HG02763 (cell line): ENCODE results near the gene PRG3.
A peak's percentile ranks its signal among the peaks of the same experiment; 100 is the strongest.

Source experiments
- ATAC-seq: cut with Tn5 transposase; IDR thresholded peaks from one replicate; pipeline ENCODE4 v1.9.1; 2021; ENCODE audit warnings: mild to moderate bottlenecking, moderate library complexity; ENCODE audit not compliant: unreplicated experiment

PRG3 gene, protein sequence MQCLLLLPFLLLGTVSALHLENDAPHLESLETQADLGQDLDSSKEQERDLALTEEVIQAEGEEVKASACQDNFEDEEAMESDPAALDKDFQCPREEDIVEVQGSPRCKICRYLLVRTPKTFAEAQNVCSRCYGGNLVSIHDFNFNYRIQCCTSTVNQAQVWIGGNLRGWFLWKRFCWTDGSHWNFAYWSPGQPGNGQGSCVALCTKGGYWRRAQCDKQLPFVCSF

DNA sequence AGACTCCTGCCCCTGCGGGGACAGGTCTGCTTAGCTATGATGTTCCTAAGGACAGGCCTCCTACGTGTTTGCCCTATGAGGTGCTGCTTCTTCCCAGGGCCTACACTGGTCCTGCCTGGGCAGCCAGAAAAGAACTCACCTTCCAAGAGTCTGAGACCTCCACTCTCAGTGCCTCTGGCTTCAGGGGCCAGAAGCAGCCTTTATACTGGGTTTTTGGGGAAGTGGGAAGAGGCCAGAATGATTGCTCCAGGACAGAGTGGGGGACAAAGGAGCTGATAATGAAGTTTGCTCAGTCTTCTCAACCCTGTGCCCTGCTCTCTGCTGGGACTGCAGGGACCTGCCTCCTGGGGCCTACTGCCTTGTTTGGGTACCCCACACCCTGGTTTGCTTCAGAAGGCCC is at the start of gene PRG3:
Gene PRG3 (minus strand): TSS at position 176 of the 400 bp plus-strand sequence. CDS start 442 bp downstream, outside the sequence.
- ATAC-seq = no peak

DNA sequence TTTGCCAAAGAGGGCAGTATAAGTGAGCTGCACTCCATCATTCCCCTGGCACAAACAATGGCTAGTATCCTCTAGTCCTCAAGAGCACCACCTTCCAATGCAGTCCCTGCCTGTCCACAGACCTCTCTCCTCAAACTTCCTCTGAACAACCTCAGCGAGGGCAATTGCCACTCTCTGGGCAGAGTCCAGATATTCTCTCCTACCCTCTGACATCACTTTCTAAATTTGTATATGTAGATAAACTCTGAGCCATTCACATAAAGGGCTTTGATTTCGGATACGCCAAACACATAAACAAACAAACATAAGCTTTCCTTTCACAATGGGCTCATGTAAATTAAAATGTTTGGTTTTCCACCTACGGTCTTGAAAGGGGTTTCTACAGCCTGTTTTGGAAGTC is 49.0 kb upstream of the PRG3 start:
- no peak for ATAC-seq

DNA sequence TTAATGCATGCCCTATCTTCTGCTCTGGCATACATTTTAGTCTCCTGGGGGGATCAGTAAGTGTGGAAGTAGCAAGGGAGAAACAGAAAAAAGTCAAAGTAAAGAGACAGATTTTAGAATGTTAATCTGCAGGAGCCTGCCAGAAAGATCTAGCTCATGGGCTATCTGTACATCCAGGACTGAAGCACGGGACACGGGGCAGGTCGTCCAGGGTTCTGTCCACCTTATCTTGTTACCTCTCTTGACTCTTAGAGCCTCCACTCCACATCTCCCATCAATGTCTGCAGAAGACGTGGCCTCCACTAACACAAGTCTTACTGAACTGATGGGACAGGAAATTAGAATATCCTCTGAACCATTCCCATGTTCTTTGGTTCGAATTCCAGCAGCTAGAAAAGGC is 47.7 kb upstream of the PRG3 start:
- ATAC-seq = no peak

DNA sequence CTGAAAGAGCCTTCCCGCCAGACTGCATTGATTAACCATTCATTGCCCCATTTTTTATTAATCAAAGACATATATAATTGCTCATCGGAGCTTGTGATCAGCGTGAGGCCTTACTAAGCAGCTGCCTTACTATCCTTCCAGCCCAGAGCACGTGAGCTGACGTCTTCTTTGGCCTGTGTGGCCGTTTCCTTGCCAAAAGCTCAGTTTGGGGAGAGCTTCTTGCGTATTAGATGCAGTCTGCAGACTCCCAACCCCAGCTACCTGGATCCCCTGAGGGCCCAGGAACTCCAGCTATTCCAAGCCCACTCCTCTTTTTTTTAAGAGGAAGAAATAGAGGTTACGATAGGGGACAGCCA is 46.8 kb upstream of the PRG3 start:
- ATAC-seq = no peak

DNA sequence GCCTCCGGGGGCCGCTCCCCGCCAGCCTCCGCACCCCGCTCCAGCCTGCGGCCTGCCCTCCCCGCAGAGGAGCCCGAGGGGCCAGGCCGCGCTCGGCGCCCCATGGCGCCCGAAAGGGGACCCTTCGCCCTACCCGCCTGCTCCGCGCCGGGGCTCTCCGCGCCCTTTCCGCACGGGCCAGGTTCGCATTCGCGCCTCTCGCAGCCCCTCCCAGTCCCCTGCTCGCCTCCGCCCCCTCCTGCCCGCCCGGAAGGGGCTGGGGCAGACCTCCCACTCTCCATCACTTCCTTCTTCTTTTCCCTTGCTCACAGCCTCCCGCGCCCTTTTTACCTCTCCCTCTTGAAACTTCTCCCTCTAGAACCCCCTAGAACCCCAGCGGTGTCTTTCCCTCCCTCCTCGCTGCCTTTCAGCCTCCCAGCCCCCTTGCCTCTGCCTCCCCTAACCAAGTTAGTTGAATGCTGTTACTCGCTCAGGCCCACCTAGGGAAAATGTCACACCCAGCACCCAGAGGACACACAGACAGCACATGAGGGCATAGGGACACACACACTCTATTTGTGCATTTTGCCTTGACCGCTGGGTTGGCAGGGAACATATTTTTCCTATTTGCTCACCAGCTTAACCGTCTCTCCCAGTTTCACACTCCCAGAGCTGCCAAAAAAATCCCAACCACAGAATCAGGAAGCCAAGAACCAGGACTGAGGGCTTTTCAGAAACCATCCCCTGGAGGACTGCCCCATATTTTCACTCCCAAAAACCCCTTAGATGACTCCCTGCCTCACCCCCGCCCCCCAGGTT is 46.2 kb upstream of the PRG3 start, which contains the start of gene SLC43A3:
Gene SLC43A3 (minus strand): TSS at position 193 of the 798 bp plus-strand sequence. CDS start 949 bp downstream, outside the sequence.
- peak; percentile 54 for ATAC-seq

DNA sequence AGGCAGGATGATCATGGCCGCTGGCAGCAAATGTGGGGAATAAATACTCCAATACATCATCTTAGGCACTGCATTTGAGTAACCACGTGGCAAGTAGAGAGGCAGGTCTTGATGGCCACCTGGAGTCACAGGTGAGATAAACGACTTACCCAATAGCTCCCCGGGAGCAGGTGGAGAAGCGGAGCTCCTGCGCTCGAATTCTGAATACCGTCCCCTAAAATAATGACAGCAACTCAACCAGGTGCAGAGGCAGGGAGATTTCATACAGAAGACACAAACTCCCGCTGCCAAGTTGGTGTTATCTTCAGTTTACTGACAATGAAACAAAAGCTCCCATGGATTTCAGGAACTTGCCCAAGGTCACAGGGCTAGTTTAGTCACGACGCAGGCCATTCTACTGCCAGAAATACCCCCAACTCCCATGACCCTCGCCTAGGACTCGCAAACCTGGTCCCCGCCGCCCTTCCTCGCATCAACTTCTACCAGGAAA is 45.5 kb upstream of the PRG3 start:
- ATAC-seq = peak; percentile 1

DNA sequence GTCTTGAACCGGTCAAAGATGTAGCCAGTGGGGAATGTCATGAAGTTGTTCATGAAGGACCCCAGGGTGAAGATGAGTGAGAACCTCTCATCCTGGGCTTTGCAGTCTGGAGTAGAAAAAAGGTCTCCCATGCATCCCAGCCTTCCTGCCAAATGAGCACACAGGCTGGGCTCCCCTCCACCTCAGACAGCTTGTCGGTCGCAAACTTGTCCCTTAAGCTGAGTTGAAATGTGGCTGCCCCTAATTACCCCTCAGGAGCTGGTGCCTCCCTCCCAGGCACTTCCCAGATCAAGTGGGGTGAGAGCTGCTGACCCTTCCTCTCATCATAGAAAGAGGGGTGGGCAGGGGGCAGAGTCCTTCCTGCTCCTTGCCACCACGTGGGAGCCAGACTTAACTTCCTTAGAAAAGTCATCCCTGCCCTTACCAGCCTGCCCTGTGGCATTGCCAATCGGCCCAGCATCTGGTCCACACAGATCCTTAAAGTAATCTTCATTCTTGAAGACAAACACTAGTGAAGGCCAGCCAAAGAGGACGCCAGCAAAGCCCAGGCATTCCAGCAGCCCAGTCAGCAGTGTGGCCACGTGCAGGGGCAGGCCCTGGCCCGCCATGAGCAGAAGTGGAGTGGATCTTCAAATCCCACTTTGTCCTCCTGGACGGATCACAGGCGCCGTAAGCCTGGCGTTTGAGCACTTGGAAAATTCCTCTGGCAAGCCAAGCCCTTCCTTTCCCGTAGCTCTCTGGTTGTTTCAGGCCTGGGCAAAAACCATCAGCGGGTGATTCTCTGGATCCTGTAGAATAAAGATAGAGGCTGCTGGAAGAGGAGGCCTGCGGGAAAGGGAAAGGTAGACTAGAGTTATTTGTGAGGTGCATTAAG is 44.9 kb upstream of the PRG3 start:
- no peak for ATAC-seq

DNA sequence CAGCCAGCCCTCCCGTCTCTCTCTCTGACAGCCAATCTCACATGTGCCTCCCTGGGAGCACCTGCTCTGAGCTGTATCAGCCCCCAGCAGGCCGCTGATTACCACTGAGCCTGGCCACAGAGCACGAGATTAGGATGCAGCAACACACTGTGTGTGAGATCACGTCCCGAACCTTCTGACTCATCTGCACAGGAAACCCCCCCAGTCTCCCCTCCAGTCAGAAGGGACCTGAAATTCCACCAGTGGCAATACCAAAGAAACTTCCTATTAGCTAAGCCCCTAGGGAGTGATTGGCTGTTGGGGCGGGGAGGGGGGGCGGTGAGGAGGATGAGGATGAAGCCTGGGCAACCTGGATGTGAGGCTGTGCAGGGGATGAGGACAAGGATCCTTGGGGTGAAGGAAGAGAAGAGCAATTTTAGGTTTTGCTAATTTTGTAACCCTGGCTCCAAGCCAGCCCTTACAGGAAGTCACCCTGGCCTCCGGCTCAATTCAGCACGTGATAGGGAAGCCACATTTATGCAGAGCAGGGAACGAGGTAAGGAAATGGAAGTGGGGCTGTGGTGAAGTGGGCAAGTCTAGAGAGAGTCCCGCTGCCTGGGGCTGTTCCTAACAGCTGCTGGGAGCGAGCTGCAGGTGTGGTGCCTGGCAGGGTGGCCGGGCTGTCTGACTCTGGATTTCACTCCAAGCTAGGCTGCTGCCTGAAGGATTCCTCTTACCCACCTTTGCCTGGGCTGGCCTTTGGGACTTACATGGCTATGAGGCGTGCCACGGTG is 44.0 kb upstream of the PRG3 start:
- ATAC-seq = peak; percentile 89

DNA sequence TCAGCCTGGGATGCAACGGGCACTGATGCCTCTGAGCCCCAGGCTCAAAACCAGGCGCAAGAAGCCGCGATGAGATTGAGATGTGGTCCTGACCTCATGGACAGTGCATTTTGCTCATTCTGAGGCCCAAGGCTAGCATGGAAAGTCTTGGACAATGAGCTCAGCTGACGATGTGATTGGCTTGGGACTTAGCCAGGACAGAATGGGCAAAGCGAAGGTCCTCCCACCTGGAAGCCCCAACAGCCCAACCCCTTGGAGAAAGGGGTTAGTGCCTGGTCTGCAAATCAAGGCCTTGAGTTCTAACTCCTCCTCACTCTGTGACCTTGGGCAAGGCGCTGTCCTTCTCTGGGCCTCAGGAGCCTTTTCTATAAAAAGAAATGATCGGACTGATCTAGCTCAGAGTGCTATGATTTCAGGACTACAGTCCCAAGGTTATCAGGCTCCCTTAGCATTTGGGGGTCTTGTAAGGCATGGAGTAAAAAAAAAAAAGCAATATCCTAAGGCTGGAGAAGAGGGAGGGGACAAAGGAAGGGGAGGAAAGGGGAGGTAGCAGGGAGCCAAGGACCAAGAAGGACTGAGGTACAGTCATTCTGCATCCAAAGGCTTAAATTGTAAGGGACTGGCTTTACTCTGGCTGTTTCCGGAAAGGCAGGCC is 43.3 kb upstream of the PRG3 start:
- ATAC-seq = no peak

DNA sequence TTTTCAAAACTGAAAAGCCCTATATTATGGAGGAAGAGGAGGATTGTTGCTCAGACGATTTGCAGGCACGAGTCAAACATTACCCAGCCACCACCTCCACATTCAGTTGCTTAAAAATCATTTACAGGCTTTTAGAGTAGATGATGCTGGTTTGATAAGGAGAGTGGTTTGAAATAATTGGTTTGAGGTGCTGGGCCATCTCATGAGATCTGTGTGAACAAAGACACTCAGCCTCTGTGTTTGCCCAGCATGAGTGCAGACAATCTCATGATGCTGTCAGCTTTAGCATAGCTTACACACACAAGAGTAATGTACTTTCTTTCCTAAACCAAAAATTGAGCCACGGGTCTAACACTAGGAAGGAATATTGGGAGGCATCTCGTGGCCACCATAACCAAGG is 41.7 kb upstream of the PRG3 start:
- ATAC-seq = no peak

DNA sequence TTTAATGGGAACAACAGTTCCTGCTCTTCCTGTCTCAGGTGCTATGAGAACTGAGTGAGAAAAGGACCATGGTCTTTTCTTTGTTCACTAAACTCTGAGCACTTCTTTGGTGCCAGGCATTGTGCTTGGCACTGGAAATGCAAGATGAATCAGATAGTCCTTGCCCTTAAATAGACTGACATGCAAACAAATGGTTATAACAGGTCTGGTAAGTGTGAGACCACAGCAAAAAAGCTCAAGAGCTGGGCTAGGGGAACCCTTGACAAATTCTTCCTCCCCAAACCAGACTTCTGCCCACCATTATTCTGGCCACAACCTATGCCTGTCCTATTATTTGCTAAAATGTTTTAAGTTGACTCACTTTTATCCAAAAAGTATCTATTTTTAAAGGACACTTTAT is 40.9 kb upstream of the PRG3 start:
- ATAC-seq = no peak

DNA sequence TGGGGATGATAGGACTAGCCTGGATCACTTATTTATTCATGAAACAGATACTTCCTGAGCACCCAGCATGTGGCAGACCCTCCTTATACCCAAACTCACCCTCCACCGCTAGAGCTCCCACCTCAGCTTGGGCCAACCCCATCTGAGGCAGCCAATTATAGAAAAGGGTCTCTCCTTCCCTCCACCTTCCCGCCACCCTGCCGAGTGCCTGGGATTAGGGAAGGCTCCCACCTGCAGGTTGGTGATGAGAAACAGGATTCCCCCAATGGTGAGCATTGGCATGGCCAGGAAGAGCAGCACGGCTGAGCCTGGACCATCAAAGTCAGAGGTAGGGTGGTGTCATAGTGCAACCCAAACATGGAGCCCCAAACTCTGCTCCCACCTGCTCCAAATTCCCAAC is 40.1 kb upstream of the PRG3 start:
- no peak for ATAC-seq

DNA sequence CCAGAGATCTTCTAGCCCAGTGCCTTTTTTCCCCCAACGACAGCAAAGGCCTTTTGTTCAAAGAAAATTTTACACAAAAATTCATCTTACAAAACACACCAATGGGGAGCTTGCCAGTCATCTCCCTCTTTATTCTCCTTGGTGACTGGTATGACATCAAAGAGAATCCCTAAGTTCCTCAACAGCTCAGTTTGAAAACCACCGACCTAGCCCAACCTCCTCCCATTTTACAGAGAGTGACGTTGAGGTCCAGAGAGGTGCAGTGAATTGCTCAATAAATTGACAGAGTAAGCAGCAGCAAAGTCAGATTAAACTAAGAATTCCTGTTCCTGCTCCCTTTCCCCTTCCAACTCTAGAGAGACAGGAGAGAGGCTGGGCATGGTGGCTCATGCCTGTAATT is 38.2 kb upstream of the PRG3 start:
- no peak for ATAC-seq

DNA sequence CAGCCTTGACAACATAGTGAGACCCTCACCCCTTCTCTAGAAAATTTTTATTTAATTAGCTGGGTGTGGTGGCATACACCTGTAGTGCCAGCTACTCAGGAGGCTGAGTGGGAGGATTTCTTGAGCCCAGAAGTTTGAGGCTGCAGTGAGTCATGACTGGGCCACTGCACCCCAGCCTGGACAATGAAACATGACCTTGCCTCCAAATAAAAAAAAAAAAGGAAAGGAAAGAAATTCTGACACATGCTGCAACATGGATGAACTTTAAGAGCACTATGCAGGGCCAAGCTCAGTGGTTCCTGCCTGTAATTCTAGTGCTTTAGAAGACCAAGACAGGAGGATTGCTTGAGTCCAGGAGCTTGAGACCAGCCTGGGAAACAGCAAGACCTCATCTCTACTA is 37.2 kb upstream of the PRG3 start:
- ATAC-seq = no peak

DNA sequence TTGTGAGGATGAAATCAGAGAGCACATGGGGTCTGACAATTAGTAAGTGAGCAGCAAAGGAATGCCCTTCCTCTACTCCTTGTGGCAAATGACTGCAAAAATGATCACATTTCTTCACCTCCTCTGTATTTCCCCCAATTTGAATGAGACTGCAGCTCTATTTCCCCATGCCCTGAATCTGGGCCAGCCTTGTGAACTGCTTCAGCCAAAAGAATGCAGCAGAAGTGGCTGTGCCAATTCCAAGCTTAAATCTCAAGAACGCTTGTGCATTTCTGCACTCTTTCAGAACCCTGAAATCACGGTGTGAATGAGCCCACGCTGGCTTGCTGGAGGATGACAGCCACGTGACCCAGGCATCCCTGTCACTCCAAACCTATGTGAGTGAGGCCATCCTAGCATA is 36.1 kb upstream of the PRG3 start:
- ATAC-seq = no peak

DNA sequence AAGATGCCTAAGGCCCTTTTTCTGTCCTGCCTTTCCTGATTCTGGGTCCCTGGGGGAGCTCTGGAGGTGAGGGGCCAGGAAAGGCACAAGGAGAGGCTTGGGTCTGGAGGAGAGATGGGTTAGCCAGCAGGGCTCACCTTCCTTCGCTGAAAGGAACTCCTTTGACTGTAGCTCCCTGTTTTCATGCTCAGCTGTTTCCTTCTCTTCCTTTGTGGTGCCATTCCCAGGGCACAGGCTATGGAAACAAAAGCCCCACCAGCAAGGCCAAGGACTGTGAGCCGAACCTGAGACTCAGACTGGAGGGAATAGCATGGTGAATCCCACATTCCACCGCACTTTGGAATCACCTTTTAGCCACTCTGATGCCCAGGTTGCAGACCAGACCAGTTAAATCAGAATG is 35.5 kb upstream of the PRG3 start:
- no peak for ATAC-seq

DNA sequence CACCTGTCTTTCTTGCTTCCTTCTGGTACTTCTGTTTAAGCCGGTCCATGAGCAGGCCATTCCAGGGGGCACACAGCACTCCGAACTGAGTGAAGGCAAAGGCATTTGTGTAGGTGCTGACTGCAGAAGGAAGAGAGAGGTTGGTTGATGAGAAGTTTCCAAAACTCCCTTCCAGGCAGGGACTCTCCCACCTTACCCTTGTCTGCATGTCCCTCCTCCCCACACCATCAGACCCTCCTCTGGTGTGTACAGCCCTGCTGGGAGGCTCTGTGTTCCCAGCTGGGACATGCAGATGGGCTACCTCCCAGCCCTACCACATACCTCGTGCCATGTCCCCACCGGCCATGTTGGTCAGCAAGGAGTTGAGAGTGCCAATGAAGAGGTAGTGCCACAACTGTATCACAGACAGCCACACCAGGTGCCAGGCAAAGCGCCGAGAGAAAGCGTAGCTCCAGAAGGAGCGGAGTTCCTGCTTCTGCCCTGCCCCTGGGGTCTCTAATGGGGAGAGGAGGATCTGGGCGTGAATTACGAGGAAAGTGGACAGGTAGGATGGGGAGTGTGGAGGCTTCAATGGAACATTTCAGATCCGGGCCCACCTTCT is 33.8 kb upstream of the PRG3 start:
- no peak for ATAC-seq

DNA sequence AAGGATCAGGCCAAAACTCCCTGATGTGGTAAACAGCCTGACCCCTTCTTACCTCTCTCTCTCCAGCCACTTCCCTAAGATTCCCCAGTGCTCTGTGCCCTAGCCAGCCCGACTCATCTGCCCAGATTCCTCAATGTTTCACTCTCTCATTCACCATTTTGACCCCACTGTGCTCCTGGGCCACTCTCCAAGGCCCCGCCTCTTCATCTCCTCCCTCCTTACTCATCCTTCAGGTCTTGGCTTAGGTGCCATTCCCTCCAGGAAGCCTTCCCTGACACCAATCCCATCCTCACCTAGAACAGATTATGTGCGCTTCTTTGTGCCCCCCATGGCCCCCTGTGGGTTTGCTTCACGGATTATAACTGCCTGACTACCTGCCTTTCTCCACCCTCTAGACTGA is 32.7 kb upstream of the PRG3 start:
- no peak for ATAC-seq

DNA sequence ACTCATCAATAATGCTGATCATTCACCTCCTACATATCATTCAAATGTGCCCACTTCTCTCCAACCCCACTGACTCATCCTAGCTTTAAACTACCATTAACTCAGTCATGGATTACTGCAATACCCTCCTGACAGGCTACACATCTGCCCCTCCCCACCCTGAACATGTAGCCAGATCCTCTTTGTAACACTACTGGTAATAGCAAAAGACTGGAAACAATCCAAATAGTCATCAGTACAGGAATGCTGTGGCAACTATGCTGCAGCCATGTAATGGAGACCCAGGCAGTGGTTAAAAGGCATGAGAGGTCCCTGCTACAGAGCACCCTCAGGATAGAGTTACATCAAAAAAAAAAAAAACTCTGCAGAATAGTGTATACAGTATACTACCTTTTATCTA is 29.3 kb upstream of the PRG3 start:
- ATAC-seq = no peak
